ENCODE measurements around the gene ADAMTSL1.

The ADAMTSL1 gene

DNA sequence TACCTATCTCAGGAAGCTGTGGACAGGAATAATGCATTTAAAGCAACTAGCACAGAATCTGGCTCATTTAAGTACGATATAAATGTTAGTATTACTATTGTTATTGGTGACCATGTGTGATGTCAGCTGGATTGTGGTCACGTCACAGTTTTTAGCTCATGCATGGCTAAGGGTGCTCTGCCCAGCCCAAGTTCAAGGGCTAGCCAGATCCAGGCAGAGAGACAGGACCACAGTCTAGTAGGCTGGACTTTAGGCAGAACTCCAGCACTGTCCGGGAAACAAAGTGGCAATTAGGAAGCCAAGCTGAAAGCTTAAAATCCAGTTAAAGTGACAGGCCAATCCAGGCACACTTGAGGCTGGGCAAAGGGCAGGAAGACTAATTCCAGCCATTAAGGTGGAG lies 273.6 kb downstream of the ADAMTSL1 start:
- TF ChIP-seq CTCF (IDR thresholded peaks at IDR 0.05; ENCODE audit: low read depth, low read length) (no peak), EZH2phosphoT487 (IDR thresholded peaks at IDR 0.05; ENCODE audit: low read depth) (no peak)
- Histone ChIP-seq H3K9me3 (ENCODE audit: insufficient read depth, low read length) (no peaks in the 10 kb centered on the region), H3K36me3 (replicated peaks; ENCODE audit: low read depth, low read length) (no peaks in the 10 kb centered on the region)

DNA sequence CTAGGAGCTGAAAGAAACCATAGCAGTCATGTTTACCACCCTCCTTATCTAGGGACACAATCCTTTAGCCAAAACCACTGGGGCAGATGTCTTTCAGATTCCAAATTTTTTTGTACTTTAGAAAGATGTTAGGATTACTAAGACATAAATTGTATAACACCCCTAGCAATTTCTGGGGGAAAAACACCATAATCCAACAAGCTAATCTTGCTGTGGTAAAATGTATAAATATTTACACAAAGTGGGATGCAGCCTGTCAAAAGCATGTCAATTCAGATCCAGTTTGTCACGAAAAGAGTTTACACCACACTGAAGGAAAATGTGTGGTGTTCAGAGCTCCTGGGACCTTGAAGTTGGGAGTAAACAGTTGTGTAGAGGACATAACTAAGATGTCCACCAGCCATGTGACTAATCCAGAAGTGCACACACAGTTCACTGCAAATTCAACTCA lies 274.3 kb downstream of the ADAMTSL1 start:
- Histone ChIP-seq H4K20me1 (ENCODE audit: insufficient read depth, low read length) (no peaks in the 10 kb centered on the region), H3K27ac (ENCODE audit: low read length) (no peak overlapping the region), H2AFZ (ENCODE audit: low read depth, low read length) (no peak overlapping the region), H3K79me2 (ENCODE audit: low read length) (no peaks in the 10 kb centered on the region), H3K9ac (ENCODE audit: low read length) (no peak overlapping the region), H3K4me1 (ENCODE audit: low read length) (no peaks in the 10 kb centered on the region), H3K4me3 (ENCODE audit: low read length) (no peak overlapping the region), H3K27me3 (ENCODE audit: low read depth, low read length) (no peaks in the 10 kb centered on the region), H3K36me3 (replicated peaks; ENCODE audit: low read depth, low read length) (no peaks in the 10 kb centered on the region), H3K4me2 (ENCODE audit: low read length) (no peak overlapping the region), H3K9me3 (ENCODE audit: insufficient read depth, low read length) (no peaks in the 10 kb centered on the region)
- TF ChIP-seq EZH2phosphoT487 (IDR thresholded peaks at IDR 0.05; ENCODE audit: low read depth): no peak
- no peak for TF ChIP-seq CTCF (IDR thresholded peaks at IDR 0.05; ENCODE audit: low read depth, low read length)

More for the DNA sequence above, 273.6 kb downstream of the ADAMTSL1 start:
- H3K27me3 ChIP-seq (ENCODE audit: low read depth, low read length): no peaks in the 10 kb centered on the region
- H3K4me3 ChIP-seq (ENCODE audit: low read length): no peak overlapping the region
- no peak overlapping the region for H3K27ac ChIP-seq (ENCODE audit: low read length)
- no peak overlapping the region for H3K9ac ChIP-seq (ENCODE audit: low read length)
- H3K4me2 ChIP-seq (ENCODE audit: low read length): no peak overlapping the region
- no peaks in the 10 kb centered on the region for H3K79me2 ChIP-seq (ENCODE audit: low read length)
- no peaks in the 10 kb centered on the region for H4K20me1 ChIP-seq (ENCODE audit: insufficient read depth, low read length)
- H3K4me1 ChIP-seq (ENCODE audit: low read length): no peaks in the 10 kb centered on the region
- no peak overlapping the region for H2AFZ ChIP-seq (ENCODE audit: low read depth, low read length)

DNA sequence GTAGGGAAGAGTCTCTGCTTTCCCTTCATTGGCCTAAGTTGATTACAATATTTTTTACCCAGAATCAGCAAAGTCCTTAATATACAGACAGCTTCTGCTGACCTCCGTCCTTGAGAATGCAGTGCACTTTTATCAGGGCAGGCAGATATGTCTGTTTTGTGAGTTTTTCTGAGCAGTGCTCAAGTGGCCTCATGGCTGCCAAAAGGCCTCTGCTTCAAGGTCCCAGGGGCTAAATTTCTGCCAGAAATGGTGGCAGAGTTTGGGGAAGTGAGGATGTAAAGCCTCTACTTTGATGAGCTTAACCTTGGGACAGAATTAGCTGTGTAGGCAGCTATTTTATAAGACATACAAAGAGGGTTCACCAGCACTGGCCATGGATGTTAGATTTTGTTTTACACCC lies 275.8 kb downstream of the ADAMTSL1 start:
- TF ChIP-seq EZH2phosphoT487 (IDR thresholded peaks at IDR 0.05; ENCODE audit: low read depth) (no peak), CTCF (IDR thresholded peaks at IDR 0.05; ENCODE audit: low read depth, low read length) (no peak)
- H2AFZ ChIP-seq (ENCODE audit: low read depth, low read length): no peak overlapping the region
- no peaks in the 10 kb centered on the region for H4K20me1 ChIP-seq (ENCODE audit: insufficient read depth, low read length)
- H3K4me3 ChIP-seq (ENCODE audit: low read length): no peak overlapping the region
- H3K4me1 ChIP-seq (ENCODE audit: low read length): no peaks in the 10 kb centered on the region
- no peaks in the 10 kb centered on the region for H3K27me3 ChIP-seq (ENCODE audit: low read depth, low read length)
- no peak overlapping the region for H3K4me2 ChIP-seq (ENCODE audit: low read length)
- H3K9ac ChIP-seq (ENCODE audit: low read length): no peak overlapping the region
- H3K27ac ChIP-seq (ENCODE audit: low read length): no peak overlapping the region
- no peaks in the 10 kb centered on the region for H3K9me3 ChIP-seq (ENCODE audit: insufficient read depth, low read length)
- no peaks in the 10 kb centered on the region for H3K79me2 ChIP-seq (ENCODE audit: low read length)
- no peaks in the 10 kb centered on the region for H3K36me3 ChIP-seq (replicated peaks; ENCODE audit: low read depth, low read length)

GRCh38 chr9:18753904-18754303 lies 280.0 kb downstream of the ADAMTSL1 start:
- no peaks in the 10 kb centered on the region for H3K36me3 ChIP-seq (replicated peaks; ENCODE audit: low read depth, low read length)
- no peaks in the 10 kb centered on the region for H3K79me2 ChIP-seq (ENCODE audit: low read length)
- no peak overlapping the region for H3K27ac ChIP-seq (ENCODE audit: low read length)
- H2AFZ ChIP-seq (ENCODE audit: low read depth, low read length): no peak overlapping the region
- TF ChIP-seq EZH2phosphoT487 (IDR thresholded peaks at IDR 0.05; ENCODE audit: low read depth) (no peak), CTCF (IDR thresholded peaks at IDR 0.05; ENCODE audit: low read depth, low read length) (no peak)
- H3K4me1 ChIP-seq (ENCODE audit: low read length): peaks cover 10% of the 10 kb centered on the region
- no peaks in the 10 kb centered on the region for H3K9me3 ChIP-seq (ENCODE audit: insufficient read depth, low read length)
- no peak overlapping the region for H3K4me3 ChIP-seq (ENCODE audit: low read length)
- no peak overlapping the region for H3K9ac ChIP-seq (ENCODE audit: low read length)
- H3K4me2 ChIP-seq (ENCODE audit: low read length): no peak overlapping the region
- H4K20me1 ChIP-seq (ENCODE audit: insufficient read depth, low read length): no peaks in the 10 kb centered on the region
- H3K27me3 ChIP-seq (ENCODE audit: low read depth, low read length): no peaks in the 10 kb centered on the region

Data from OCI-LY3 (cell line).